ENCODE measurements around the gene GARNL3. TPM values are rescaled to one million over a fixed set of nuclear protein-coding genes. Genes with fewer than 3 reads are reported as not detected.

GARNL3 gene
- total RNA-seq, 1 experiment from 2014 or later, result 11.8 TPM

DNA sequence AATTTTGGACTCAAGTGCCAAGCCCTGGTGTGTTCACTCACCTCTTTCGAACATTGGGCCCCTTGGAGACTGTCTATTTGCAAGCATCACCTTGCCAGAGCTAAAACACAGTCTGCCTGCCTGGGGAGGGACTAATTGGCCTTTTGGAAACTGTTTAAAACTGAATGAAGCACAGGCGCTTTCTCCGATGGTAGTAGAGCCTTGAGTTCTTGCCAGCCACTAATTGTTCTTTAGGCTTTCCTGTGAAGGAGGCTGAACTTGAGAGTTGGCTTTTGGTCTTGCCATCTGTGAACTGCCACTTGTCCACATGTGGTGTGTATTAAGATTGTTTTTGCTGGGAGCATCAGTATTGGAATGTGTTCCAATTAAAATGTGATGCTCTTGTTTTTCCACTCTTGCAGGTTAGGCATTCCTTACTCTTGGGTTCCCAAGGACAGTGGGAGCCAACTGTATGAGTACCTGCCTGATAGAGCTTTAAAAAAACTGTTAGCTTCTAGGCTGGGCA lies 26.0 kb downstream of the GARNL3 start:
- POLR2A ChIA-PET, result no interaction called here
- no peaks in the 10 kb centered on the region for H3K27me3 Mint-ChIP-seq (ENCODE audit: insufficient read depth, unreplicated experiment)
- no TSS peak for BruUV-seq (replicated peaks)

DNA sequence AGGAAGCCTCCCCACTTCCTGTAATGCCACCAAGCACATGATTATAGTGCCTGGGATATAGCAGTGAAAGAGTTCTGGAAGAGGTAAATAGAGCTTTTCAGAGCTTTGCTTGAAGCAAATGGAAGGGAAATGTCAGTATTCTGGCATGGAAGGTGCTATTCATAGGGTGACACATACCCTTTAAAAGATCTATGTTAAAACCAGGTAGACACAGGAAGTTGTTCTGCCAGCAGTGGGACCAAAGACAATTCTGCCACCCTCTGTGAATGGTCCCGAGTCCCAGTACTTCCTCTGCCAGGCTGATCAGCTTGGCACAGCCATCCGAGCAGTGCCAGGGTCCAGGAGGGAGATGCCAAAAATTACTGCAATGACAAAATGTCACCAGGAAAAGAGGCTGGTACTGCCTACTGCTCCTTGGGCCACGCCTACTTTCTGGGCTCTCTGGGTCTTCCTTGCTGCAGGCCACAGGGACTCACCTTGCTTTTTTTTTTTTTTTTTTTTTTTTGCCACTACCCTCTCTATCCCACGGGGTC lies 26.7 kb downstream of the GARNL3 start:
- intact Hi-C loops (cut with micrococcal nuclease; ENCODE audit: unreplicated experiment), result no loop called here
- Mint-ChIP-seq H3K9me3 (ENCODE audit: unreplicated experiment) (no peaks in the 10 kb centered on the region), H3K27ac (ENCODE audit: unreplicated experiment) (no peak overlapping the region), H3K4me1 (ENCODE audit: low read depth, unreplicated experiment) (no peaks in the 10 kb centered on the region), H3K4me3 (ENCODE audit: unreplicated experiment) (no peak overlapping the region), H3K27me3 (ENCODE audit: insufficient read depth, unreplicated experiment) (no peaks in the 10 kb centered on the region), H3K36me3 (ENCODE audit: insufficient read depth, unreplicated experiment) (no peaks in the 10 kb centered on the region)
- no peak for DNase-seq
- no TSS peak for BruUV-seq (replicated peaks)
- POLR2A ChIA-PET, result no interaction called here
- CTCF ChIA-PET, result no interaction called here
- Histone ChIP-seq H3K4me3 (ENCODE audit: low read depth, low read length) (no peak overlapping the region), H3K27me3 (replicated peaks; ENCODE audit: control insufficient read depth, insufficient read depth, low read length) (no peaks in the 10 kb centered on the region), H3K9me3 (no peaks in the 10 kb centered on the region), H3K36me3 (ENCODE audit: control insufficient read depth, insufficient read depth, low read length) (no peaks in the 10 kb centered on the region), H3K4me1 (no peaks in the 10 kb centered on the region)
- TF ChIP-seq, protein P1, sequence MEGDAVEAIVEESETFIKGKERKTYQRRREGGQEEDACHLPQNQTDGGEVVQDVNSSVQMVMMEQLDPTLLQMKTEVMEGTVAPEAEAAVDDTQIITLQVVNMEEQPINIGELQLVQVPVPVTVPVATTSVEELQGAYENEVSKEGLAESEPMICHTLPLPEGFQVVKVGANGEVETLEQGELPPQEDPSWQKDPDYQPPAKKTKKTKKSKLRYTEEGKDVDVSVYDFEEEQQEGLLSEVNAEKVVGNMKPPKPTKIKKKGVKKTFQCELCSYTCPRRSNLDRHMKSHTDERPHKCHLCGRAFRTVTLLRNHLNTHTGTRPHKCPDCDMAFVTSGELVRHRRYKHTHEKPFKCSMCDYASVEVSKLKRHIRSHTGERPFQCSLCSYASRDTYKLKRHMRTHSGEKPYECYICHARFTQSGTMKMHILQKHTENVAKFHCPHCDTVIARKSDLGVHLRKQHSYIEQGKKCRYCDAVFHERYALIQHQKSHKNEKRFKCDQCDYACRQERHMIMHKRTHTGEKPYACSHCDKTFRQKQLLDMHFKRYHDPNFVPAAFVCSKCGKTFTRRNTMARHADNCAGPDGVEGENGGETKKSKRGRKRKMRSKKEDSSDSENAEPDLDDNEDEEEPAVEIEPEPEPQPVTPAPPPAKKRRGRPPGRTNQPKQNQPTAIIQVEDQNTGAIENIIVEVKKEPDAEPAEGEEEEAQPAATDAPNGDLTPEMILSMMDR (IDR thresholded peaks at IDR 0.05; ENCODE audit: insufficient read depth in 1 of 2, low read depth in 1 of 2, low read length in 1 of 2, severe bottlenecking in 1 of 2, unreplicated experiment in 1 of 2), result no peak

More for the DNA sequence above, 26.0 kb downstream of the GARNL3 start:
- intact Hi-C loops (cut with micrococcal nuclease; ENCODE audit: unreplicated experiment), result no loop called here
- no peak overlapping the region for H3K4me3 ChIP-seq (ENCODE audit: low read depth, low read length)
- H3K27me3 ChIP-seq (replicated peaks; ENCODE audit: control insufficient read depth, insufficient read depth, low read length), result no peaks in the 10 kb centered on the region
- H3K4me1 Mint-ChIP-seq (ENCODE audit: low read depth, unreplicated experiment), result no peaks in the 10 kb centered on the region
- no peaks in the 10 kb centered on the region for H3K36me3 ChIP-seq (ENCODE audit: control insufficient read depth, insufficient read depth, low read length)
- no peaks in the 10 kb centered on the region for H3K4me1 ChIP-seq
- no peaks in the 10 kb centered on the region for H3K36me3 Mint-ChIP-seq (ENCODE audit: insufficient read depth, unreplicated experiment)
- H3K9me3 ChIP-seq, result no peaks in the 10 kb centered on the region
- CTCF ChIA-PET, result no interaction called here
- H3K4me3 Mint-ChIP-seq (ENCODE audit: unreplicated experiment), result no peak overlapping the region
- no peak overlapping the region for H3K27ac Mint-ChIP-seq (ENCODE audit: unreplicated experiment)
- no peak for DNase-seq
- no peaks in the 10 kb centered on the region for H3K9me3 Mint-ChIP-seq (ENCODE audit: unreplicated experiment)
- TF ChIP-seq, protein P1 (IDR thresholded peaks at IDR 0.05; ENCODE audit: insufficient read depth in 1 of 2, low read depth in 1 of 2, low read length in 1 of 2, severe bottlenecking in 1 of 2, unreplicated experiment in 1 of 2), result no peak

DNA sequence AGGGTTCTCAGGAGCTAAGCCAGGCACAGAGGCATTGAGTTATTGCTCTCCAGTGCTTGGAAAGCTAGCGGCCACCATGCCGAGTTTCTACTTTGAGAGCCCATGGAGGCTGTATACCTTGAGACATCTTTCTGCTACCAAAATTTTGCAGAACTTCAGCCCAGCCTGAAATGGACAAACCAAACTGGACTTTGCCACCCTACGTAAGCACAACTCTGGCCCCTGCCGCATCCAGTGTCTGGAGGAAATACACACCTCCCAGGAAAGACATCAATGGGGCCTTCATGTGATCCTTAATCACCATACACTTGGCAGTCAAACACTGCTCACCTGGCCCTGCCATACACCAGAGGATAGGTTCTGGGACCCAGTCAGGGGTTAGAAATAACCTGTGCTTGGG lies 27.8 kb downstream of the GARNL3 start:
- no peaks in the 10 kb centered on the region for H3K4me1 Mint-ChIP-seq (ENCODE audit: low read depth, unreplicated experiment)
- intact Hi-C loops (cut with micrococcal nuclease; ENCODE audit: unreplicated experiment), result no loop called here
- no peak overlapping the region for H3K4me3 ChIP-seq (ENCODE audit: low read depth, low read length)
- no peak overlapping the region for H3K4me3 Mint-ChIP-seq (ENCODE audit: unreplicated experiment)
- TF ChIP-seq, protein P1 (IDR thresholded peaks at IDR 0.05; ENCODE audit: insufficient read depth in 1 of 2, low read depth in 1 of 2, low read length in 1 of 2, severe bottlenecking in 1 of 2, unreplicated experiment in 1 of 2), result no peak
- DNase-seq, result no peak
- no peaks in the 10 kb centered on the region for H3K9me3 ChIP-seq
- no peaks in the 10 kb centered on the region for H3K27me3 Mint-ChIP-seq (ENCODE audit: insufficient read depth, unreplicated experiment)
- no peaks in the 10 kb centered on the region for H3K36me3 ChIP-seq (ENCODE audit: control insufficient read depth, insufficient read depth, low read length)
- no peaks in the 10 kb centered on the region for H3K9me3 Mint-ChIP-seq (ENCODE audit: unreplicated experiment)
- H3K36me3 Mint-ChIP-seq (ENCODE audit: insufficient read depth, unreplicated experiment), result no peaks in the 10 kb centered on the region
- CTCF ChIA-PET, result no interaction called here
- BruUV-seq (replicated peaks), result no TSS peak
- H3K27ac Mint-ChIP-seq (ENCODE audit: unreplicated experiment), result no peak overlapping the region
- no peaks in the 10 kb centered on the region for H3K27me3 ChIP-seq (replicated peaks; ENCODE audit: control insufficient read depth, insufficient read depth, low read length)
- POLR2A ChIA-PET, result interaction anchor here (0.5 kb wide), 1 partner anchor 68 kb away, joined by 10 read pairs; no protein-coding TSS in a partner anchor
- H3K4me1 ChIP-seq, result no peaks in the 10 kb centered on the region
